GM19025 (cell line): ENCODE results near the gene GLB1L2.
"Not testable (repeated sequence)": the region's sequence is repeated elsewhere in the genome, so short reads cannot be mapped to it uniquely, and the experiment has no call there.

Experiments used
- ATAC-seq: cut with Tn5 transposase; IDR thresholded peaks from one replicate; pipeline ENCODE4 v1.9.1; 2021; ENCODE audit warnings: mild to moderate bottlenecking, low read depth, moderate library complexity; ENCODE audit not compliant: unreplicated experiment

GLB1L2 gene, protein sequence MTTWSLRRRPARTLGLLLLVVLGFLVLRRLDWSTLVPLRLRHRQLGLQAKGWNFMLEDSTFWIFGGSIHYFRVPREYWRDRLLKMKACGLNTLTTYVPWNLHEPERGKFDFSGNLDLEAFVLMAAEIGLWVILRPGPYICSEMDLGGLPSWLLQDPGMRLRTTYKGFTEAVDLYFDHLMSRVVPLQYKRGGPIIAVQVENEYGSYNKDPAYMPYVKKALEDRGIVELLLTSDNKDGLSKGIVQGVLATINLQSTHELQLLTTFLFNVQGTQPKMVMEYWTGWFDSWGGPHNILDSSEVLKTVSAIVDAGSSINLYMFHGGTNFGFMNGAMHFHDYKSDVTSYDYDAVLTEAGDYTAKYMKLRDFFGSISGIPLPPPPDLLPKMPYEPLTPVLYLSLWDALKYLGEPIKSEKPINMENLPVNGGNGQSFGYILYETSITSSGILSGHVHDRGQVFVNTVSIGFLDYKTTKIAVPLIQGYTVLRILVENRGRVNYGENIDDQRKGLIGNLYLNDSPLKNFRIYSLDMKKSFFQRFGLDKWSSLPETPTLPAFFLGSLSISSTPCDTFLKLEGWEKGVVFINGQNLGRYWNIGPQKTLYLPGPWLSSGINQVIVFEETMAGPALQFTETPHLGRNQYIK

GRCh38 chr11:134331354-134332188, at the start of gene GLB1L2:
GLB1L2 (plus strand) TSS chr11:134331988; CDS start chr11:134332062, 74 bp downstream.
- ATAC-seq, result peak; percentile 84

DNA sequence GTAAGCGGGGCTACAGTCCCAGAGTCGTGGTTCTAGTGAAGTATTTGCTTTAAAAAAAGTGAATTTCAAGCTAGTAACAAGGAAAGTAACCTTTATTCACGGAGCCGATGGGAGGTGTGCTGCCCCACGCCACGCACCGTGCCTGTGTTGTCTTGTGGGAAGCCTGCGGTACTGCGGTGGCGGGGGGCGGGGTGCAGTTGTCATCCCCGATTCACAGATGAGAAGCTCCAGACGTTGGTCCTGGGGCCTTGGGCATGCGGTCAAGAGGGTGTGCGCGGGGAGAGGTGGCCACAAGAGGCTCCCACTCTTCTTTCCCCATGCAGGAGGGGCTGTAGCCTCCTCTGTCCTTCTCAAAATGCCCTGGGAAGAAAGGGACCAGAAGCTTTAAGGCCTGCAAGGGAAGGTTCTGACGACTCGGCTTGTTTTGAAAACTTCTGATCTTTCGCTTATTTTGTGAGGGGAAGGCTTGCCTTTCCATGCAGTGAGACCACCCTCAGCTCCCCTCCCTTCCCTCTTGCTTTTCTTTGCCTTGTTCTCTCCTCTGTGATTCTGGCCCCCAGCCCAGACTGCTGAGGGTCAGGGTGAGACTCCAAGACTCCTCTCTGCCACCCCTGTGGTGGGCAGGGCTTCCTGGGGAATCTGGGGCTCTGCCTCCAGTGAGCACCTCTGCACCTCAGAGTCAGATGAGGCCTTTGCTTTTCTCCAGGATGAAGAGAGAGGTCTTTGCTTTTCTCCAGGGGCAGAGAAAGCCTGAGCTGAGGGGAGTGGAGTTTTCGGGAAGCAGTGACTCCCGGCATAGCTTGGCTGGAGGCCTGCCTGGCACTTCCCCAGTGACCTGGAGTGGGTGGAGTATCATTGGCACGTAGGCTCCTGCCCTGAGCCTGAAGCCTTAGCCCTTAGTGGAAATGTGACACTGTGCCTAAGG, 49.4 kb upstream of the GLB1L2 start:
- ATAC-seq, result no peak

GRCh38 chr11:134283461-134284230, 48.1 kb upstream of the GLB1L2 start:
- no peak for ATAC-seq

DNA sequence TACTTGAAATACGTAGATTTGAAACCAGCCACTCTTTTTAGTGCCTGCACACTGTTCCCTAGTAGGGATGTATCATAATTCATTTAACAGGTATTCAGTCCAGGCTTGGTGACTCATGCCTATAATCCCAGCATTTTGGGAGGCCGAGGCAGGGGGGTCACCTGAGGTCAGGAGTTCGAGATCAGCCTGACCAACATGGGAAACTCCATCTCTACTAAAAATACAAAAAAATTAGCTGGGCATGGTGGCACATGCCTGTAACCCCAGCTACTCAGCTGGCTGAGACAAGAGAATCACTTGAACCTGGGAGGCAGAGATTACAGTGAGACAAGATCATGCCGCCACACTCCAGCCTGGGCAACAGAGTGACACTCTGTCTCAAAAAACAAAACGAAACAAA, 47.4 kb upstream of the GLB1L2 start:
- ATAC-seq, result not testable (repeated sequence)

DNA sequence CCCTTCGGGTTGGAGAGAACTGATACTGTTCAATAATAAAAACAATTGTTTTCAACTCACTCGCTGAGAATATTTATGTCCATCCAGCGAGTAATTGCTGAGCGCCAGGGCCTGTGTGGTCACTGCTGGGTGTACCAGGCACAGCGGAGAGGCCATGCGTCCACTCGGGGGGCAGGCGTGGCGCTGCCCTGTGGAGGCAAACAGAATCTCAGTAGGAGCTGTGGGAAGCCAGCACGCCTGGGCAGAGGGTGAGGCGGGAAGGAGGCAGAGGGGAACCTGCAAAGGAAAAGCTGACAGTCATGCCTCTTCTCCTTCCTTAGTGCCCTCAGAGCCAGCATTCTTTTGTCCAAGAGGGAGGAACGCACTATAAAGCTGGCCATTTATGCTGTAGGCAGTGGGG, 44.2 kb upstream of the GLB1L2 start:
- no peak for ATAC-seq

DNA sequence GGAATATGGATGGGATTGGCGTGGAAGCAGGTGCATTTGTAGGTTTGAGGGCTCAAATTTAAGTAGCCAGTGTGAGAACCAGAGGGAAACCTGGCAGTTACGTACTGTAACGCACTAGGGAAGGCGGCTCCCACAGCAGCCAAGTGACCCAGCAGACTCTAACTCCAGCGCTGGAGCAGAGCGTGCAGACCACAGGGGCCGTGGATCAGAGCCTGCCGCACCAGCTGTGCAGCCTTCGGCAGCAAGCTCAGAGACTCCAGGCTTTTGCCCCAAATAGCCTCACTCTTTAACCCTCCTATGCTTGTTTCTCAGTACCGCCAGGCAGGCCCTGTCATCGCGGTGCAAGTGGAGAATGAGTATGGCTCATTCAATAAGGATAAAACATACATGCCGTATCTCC, 43.3 kb upstream of the GLB1L2 start:
- ATAC-seq, result no peak

DNA sequence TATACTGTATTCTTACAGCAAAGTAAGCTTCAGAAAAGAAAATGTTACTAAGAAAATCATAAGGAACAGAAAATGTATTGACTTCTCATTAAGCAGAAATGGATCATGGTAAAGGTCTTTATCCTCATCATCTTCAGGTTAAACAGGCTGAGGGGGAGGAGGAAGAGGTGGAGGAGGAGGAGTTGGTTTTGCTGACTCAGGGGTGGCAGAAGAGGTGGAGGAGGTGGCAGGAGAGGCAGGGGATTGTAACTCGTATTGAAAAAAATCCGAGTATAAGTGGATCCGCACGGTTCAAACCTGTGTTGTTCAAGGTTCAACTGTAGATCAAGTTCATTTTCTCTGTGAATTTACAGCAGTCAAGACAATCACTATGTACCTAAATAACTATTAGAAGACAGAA, 42.6 kb upstream of the GLB1L2 start:
- no peak for ATAC-seq

DNA sequence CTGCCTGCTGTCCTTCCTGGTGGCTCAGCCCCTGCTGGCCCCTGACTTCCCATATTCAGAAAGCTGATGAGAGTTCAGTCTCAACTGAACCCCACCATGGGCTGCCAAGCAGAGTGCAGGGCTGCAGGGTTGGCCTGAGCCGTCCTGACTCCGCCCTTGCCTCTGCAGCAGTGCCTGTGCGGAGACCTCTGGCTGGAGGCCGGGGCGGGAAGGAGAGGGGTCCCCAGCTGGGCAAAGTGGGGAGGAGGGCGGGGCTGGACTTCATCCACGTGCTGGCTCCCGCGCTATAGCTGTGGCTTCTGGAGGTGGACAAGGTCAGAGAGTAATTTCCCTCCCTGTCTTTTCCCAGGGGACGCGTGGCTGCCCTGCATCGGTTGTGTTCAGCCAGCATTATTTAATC, 42.0 kb upstream of the GLB1L2 start:
- no peak for ATAC-seq

DNA sequence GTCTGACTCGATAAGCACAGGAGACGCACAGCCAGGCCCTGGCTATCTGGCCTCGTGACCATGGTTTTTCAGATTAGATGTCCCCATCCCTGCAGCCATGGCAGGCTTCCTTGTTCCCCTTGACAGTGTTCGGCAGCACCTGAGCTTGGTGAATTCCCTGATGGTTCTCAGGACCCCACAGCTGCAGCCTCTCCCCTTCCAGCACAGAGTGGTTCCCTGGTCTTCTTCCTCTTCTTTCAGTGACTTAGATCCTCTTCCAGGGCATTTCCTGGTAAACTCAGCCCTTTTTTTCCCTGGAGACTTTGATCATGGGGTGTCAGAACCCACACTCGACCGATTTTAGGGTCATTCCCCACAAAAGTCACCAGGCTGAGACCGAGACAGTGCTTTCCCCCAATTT, 41.1 kb upstream of the GLB1L2 start:
- ATAC-seq, result no peak

- ATAC-seq, result no peak
These were observed 40.6 kb upstream of the GLB1L2 start for GRCh38 chr11:134291196-134291595.

GRCh38 chr11:134292661-134293060, 39.1 kb upstream of the GLB1L2 start:
- no peak for ATAC-seq

DNA sequence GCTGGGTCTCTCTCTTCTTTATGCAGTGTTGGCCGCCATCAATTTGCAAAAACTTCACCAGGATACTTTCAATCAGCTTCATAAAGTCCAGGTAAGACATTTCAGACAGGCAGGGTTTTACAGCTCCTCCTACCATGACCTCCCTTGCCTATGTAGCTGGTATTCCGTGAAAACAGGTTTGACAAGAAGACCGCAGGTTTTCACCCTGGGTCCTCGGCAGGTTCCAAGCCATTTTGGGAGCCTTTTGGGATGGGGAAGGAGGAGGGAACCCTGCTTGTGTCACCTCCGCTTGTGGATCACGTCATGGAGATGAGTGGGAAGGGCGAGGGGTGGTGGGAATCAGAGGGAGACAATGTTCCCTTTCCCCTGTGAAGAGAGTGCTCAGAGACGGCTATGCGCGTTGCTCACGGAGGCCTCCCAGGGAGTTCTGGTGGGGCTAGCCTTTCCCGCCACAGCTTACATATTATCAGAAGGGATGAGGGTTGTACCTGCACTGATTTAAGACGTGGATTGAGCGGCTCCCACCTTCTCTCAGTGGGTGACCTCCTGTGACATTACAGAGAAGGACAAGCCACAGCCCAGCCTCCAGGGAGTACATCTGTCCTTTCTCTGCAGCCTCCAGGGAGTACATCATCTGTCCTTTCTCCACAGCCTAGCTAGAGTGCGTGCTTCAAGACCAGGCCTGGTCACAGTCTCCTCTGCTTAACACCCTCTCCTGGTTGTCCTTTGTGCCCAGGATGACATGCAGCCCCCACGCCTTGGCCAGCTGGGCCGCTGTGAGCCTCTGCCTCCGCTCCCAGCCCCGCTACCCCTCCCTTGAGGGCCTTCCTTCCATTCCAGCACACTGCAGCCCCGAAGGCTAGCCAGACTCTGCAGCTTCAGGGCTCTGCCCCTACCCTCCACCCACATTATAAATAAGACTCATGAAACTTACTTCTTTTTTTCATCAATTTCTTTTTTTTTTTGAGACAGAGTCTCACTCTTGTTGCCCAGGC, 38.4 kb upstream of the GLB1L2 start:
- ATAC-seq, result no peak

DNA sequence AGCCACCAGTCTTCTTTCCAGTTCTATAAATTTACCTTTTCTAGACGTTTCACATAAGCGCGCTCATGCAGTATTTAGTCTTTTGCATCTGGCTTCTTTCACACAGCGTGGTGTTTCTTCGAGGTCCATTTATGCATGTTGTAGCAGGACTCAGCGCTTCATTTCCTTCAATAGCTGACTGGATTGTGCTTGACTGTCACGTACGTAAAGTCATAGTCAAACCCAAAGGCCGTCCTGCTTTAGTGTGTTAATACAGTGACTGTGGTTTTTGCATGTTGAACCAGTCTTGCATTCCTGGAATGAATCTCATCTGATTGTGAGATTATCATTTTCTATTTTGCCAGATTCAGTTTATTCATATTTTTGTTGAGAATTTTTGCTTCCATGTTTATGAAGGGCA, 37.1 kb upstream of the GLB1L2 start:
- no peak for ATAC-seq

GRCh38 chr11:134312223-134312622, 19.6 kb upstream of the GLB1L2 start:
- ATAC-seq, result no peak

DNA sequence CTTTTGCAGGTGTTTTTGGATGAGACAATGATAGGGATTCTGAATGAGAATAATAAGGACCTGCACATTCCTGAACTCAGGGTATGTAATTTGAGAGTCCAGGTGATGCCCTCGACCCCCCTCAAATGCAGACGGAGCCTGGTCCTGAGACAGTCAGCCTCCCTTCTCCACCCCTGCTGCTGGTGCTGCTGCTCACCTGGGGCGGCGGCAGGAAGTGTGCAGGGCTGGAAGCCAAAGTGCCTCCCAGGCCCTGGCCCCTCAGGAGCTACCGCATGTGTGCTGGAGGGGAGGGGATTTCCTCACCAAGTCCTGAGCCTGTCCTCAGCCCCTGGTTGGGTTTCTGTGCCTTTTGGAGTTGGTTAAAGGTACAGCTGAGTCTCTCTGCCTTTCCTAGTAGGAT, 19.0 kb upstream of the GLB1L2 start:
- ATAC-seq, result no peak

- no peak for ATAC-seq
These were observed 18.4 kb upstream of the GLB1L2 start for GRCh38 chr11:134313379-134313778.

- ATAC-seq, result no peak
These were observed 17.8 kb upstream of the GLB1L2 start for GRCh38 chr11:134313821-134314607.
